NCI-H2081 treated with DMSO at 0.1 percent for 48 hours (cell line): ENCODE results near the gene DCLK1.

ENCODE experiments used
- DNase-seq: peaks from one replicate; lab custom pipeline; 2025; lab: John Stamatoyannopoulos, UW

DCLK1 gene

GRCh38 chr13:35945368-35945767, 185.8 kb downstream of the DCLK1 start:
- DNase-seq: no peak

DNA sequence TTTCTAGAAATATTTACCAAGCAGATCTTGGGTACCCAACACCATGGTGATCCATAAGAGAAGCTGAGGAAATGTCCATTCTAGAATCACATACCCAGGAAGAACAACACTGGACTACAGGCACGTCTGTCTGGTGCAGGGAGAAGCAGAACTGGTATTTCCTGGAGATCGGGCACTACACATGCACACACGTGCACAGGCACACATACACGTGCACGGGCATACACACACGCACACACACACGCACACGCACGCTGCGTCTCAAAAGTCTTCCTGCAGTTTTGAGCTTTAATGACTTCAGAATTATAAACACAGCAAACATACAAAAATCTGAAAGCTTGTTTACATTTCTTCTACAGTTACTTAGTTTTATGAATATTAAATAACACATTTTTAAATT, 189.8 kb downstream of the DCLK1 start:
- no peak for DNase-seq

- no peak for DNase-seq
Measured at GRCh38 chr13:35940734-35941133, 190.4 kb downstream of the DCLK1 start.

DNA sequence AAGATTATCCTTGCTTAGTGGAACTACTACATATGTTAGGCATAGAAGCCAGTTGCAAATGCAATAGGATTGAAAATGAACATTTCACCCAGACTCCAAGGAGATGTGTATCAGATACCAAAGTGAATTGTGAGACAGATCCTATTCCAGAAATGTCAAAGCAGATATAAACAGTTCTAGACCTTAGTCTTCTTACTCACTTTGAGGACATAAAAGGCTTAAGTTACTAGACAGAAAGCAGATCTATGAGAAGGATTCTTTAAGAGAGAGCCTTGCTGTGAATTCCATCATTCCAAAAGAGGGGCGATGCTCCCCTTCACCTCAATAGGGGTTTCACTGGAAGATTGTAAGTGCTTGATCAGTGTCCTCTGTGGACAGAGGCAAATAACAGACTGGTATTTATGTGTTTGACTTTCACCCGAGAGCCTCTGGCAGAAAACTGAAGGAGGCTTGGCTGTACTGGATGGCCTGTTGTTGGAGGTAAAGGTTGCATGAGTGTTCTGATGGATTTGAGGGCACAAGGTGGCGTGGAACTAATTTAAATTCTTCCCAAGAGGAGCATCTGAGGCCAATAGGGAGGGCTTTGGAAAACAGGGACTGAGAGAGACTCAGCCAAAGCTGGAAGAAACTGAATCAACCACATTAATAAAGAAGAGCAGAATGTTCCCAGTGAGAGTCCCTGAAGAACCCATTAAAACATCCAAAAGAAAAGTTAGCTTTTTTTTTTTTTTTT, 194.8 kb downstream of the DCLK1 start:
- no peak for DNase-seq

GRCh38 chr13:35930665-35931631, 200.2 kb downstream of the DCLK1 start:
- no peak for DNase-seq

GRCh38 chr13:35927567-35928021, 203.6 kb downstream of the DCLK1 start:
- DNase-seq: no peak

- DNase-seq: no peak
Measured at GRCh38 chr13:35926859-35927530, 204.2 kb downstream of the DCLK1 start.

DNA sequence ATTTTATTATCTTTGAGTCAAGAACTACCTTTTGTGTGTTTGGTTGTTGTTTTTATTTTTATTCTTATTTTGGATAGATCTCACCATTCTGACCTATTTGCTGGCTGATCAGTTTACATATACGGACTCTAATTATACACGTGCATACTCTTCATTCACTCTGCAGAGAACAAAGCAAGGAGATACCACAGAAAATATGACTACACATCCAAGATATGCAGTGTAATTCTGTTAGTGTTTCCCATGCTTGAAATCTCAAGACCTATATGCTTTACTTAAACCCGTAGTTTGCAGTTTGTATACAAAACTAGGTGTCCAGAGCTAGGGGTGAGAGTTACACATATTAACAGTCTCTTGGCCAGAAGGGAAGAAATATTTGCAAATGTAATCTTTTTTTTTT, 205.5 kb downstream of the DCLK1 start:
- no peak for DNase-seq

- no peak for DNase-seq
Measured at GRCh38 chr13:35923347-35923746, 207.8 kb downstream of the DCLK1 start.

- DNase-seq: no peak
Measured at GRCh38 chr13:35920816-35921215, 210.4 kb downstream of the DCLK1 start.

GRCh38 chr13:35917942-35918645, 213.1 kb downstream of the DCLK1 start:
- DNase-seq: no peak

- DNase-seq: no peak
Measured at GRCh38 chr13:35917252-35917941, 213.8 kb downstream of the DCLK1 start.

GRCh38 chr13:35916146-35916545, 215.0 kb downstream of the DCLK1 start:
- no peak for DNase-seq

GRCh38 chr13:35914662-35915061, 216.5 kb downstream of the DCLK1 start:
- no peak for DNase-seq

DNA sequence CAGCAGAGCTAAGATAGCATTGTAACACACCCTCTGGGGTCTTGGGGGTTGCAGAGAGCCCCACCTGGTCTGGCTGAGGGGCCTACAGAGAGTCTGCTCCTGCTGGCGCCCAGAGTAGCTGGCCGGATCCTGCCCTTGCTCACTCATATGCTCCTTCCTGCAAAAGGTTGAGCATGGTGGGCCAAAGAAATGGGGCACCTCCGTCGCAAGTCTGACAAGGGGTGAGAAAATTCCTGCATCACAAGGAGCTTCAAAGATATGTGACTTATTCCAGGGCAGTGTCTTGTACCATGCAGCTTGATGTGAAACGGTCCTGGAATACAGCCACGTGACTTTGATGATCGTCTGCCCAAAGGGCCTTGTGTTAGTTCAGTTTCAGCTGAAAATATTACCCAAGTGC, 218.3 kb downstream of the DCLK1 start:
- no peak for DNase-seq

DNA sequence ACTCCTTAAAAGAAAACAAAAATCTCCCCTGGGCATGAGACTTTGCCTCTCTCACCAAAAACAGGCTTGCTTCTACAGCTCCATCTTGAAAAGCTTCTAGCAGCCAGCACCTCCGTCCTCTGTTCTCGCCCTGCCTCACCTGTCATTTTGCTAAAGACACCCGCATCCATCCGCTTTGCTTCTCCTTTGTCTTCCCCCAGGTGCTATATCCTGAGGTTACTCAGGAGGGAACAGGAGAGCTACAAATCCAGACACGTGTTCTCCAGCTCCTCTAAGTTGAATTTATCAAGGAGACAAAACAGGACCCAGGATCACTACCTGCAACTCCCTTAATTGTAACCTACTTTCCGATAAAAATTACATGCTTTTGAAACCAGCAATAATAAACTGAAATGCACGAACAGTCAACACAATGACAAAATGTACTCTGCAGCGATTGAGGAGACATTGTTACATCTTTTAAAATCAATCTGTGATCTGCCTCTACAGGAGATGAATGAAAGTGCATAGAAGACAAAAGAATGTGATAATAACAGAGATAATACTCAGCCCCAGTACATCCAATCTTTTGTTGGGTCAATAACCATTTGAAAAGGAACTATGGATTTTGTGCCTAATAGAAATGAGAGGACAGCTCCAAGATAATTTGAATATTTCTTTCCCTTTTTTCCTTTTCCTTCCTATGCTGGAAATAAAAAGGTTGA, 221.2 kb downstream of the DCLK1 start:
- no peak for DNase-seq

DNA sequence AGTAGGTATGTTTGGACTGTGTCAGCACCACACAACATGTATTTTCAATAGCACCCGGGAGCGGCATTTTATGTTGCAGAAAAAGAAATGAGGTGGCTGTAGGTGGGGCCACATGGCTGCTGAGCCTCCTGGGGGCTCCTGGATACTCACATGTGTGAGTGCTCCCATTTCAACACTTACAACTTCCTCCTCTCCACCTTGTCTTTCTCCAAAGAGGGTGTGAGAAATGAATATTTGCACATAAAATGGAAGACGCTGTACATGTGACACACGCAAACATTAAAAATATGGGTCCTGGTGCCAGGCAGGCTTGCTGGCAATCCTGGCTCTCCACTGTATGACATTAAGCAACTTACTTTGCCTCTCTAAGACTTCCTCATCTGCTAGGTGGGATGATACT, 222.1 kb downstream of the DCLK1 start:
- DNase-seq: no peak

- no peak for DNase-seq
Measured at GRCh38 chr13:35908226-35908625, 223.0 kb downstream of the DCLK1 start.

GRCh38 chr13:35906636-35907035, 224.5 kb downstream of the DCLK1 start:
- DNase-seq: no peak

DNA sequence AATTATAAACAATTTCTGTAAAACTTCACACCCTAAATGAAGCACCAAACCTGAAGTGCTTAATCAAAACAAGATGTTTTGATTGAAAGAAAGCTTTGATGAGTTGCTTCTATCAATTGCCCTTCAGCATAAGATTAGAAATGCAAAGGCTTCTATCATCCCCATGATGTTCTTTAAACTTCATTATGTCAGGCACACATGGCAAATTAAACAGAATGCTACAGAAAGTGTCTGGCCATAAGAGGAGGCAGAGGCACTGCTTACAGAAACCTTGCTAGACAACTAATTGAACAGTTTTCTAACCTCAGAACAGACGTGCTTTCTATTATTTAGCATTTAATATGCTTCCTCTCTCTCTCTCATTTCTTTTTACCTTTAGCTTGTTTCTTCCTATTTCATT, 228.1 kb downstream of the DCLK1 start:
- no peak for DNase-seq

- no peak for DNase-seq
Measured at GRCh38 chr13:35898041-35898440, 233.1 kb downstream of the DCLK1 start.
